Limb (tissue), 2 donors: ENCODE results near the gene ABCC9.
"Not testable (repeated sequence)": the region's sequence is repeated elsewhere in the genome, so short reads cannot be mapped to it uniquely, and the experiment has no call there.

Source experiments
- DNase-seq, 2 donors: peaks; one replicate each; pipeline ENCODE4 v3.0.0-alpha.2; 2016; ENCODE audit errors: extremely low spot score in 2 of 2

The ABCC9 gene

DNA sequence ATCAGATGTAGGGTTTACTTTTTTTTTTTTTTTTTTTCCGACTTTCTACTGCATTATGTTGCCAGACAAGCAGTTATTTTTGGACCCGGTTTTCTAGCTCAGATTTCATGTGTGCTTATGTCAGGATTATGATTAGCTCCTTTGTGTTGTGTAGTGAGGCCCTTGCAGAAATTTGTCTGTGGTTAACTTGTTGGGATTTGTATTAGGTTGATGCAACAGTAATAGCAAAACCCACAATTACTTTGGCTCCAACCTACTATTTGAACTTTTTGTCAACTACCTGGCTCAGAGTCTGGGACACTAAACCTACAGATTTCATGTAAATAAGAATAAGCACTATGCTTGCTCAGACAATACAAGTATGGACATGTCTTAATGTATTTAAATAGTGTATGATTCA lies 122.6 kb downstream of the ABCC9 start:
- DNase-seq: peak in 1 of 2 donors; percentile 55

GRCh38 chr12:21815306-21816062 lies 125.7 kb downstream of the ABCC9 start:
- DNase-seq: no peak

DNA sequence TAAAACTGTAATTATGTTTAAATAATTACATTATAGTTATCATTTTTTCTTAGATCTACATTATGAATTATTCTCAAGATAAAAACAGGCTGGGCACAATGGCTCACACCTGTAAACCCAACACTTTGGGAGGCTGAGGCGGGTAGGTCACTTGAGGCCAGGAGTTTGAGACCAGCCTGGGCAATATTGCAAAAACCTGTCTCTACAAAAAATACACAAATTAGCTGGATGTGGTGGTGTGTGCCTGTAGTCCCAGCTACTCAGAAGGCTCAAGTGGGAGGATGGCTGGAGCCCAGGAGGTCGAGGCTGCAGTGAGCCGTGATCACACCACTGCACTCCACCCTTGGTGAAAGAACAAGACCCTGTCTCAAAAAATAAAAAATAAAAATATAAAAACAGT lies 126.4 kb downstream of the ABCC9 start:
- no peak for DNase-seq

DNA sequence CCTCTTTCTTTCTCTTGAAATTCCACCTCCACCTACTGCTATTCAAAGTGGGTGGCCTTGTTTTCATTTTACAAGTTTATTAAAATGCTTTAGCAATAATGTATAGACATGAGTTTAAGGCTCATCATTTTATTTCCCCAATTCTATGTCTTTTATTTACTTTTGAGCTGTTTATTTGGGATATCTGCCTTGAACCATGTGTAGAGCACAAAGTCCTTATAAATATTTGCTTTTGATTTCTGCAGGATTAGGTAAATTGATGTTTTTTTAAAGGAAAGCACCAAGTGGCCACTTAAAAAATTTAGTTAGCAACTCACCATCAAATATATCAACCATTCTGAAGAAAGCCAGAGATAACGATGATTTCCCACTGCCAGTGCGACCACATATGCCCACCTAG lies 126.9 kb downstream of the ABCC9 start:
- no peak for DNase-seq

DNA sequence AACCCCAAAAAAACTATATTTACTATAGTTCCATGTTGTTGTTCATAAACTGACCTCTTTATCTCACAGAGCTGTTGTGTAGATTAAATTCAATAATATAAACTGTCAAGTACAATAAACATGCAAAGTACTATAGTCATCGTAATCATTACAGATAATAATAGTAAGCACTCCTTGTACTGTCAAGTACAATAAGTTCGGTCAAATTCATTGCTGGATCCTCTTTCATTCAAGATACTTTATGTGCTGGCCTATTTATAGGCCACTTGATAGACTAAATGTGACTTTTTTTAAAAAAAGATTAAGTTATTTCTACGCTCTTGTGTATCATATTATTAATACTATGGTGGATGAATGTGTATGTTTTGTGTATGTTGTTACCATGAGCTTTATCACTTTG lies 127.5 kb downstream of the ABCC9 start:
- DNase-seq: no peak

DNA sequence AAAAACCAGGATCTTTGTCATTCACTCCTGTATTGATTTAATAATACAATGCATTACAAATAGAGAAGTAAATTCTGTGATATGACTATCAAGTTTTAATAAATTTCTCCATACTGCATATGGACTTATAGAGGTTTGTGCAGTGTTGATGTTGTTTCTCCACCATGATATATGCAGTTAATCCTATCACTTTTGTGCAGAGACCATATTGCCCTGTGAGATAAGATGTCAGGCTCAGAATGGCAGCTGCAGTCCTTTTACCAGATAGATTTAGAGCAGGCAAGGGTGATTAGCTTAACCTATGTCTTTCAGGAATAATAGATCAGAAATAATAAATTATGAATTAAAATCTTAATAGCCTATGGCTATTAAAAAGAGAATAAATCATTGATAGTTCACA lies 128.1 kb downstream of the ABCC9 start:
- no peak for DNase-seq

GRCh38 chr12:21812340-21812739 lies 128.9 kb downstream of the ABCC9 start:
- not testable (repeated sequence) for DNase-seq

GRCh38 chr12:21809100-21809499 lies 132.1 kb downstream of the ABCC9 start:
- no peak for DNase-seq

- DNase-seq: no peak
Measured at GRCh38 chr12:21806255-21806654, 135.0 kb downstream of the ABCC9 start.

GRCh38 chr12:21801522-21802288 lies 139.5 kb downstream of the ABCC9 start:
- no peak for DNase-seq

DNA sequence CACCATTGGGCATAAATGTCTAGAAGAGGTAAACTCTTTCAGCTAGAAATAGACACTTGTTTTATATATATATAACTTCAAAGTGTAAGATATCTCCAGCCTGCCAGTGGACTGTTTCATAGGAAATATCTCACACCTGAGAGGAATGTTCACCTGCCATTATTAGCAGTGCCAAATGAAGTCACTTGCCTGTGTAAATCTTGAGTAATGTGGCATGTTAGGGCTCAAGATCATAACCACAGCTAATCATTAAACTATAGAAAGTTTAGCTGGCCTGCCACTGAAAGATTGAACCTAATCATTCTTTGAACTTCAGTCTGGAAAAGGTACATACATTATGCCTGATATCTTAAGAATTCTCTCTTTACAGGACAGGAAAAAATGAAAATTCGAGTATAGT lies 141.2 kb downstream of the ABCC9 start:
- no peak for DNase-seq

DNA sequence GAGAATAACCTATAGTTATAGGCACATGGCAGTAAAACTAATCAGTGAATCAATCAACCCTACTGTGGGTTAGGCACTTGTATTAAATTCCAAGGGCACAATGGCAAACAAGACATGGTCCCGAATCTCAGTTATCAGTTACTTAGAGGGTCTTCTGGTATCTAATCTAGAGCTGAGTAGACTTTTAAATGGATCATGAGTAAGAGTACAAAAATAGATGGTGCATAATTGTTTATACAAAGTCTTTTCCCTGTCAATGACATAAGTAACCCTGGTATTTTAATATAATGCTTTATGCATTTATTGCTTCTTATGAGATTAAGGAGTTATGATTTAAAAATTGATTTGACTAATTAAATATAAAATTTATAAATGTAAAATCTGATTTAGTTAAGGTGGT lies 143.7 kb downstream of the ABCC9 start:
- no peak for DNase-seq

DNA sequence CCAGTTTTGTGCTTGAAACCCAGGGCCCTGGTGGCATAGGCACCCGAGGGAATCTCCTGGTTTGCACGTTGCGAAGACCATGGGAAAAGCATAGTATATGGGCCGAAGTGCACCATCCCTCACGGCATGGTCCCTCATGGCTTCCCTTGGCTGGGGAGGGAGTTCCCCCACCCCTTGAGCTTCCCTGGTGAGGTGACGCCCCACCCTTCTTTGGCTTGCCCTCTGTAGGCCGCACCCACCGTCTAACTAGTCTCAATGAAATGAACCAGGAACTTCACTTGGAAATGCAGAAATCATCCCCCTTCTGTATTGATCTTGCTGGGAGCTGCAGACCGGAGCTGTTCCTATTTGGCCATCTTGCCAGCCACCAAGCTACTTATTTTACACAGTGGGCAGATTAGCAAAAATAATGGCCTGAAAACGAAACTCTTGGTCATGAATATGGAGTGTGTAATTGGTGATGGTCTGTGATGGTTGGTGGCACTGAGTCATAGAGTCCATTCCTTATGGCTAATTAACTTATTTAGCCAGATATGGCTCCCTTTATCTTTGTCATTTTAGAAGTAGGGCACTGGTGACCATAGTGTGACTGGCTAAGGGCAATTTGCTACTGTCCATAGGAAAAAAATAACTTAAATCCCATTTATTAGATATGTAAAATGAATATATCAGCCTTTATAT lies 145.4 kb downstream of the ABCC9 start:
- DNase-seq: no peak

GRCh38 chr12:21794807-21795595 lies 146.2 kb downstream of the ABCC9 start:
- not testable (repeated sequence) for DNase-seq

DNA sequence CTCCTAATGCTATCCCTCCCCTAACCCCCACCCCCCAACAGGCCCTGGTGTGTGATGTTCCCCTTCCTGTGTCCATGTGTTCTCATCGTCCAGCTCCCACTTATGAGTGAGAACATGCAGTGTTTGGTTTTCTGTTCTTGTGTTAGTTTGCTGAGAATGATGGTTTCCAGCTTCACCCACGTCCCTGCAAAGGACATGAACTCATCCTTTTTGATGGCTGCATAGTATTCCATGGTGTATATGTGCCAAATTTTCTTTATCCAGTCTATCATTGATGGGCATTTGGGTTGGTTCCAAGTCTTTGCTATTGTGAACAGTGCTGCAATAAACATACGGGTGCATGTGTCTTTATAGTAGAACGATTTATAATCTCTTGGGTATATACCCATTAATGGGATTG lies 151.5 kb downstream of the ABCC9 start:
- not testable (repeated sequence) for DNase-seq

DNA sequence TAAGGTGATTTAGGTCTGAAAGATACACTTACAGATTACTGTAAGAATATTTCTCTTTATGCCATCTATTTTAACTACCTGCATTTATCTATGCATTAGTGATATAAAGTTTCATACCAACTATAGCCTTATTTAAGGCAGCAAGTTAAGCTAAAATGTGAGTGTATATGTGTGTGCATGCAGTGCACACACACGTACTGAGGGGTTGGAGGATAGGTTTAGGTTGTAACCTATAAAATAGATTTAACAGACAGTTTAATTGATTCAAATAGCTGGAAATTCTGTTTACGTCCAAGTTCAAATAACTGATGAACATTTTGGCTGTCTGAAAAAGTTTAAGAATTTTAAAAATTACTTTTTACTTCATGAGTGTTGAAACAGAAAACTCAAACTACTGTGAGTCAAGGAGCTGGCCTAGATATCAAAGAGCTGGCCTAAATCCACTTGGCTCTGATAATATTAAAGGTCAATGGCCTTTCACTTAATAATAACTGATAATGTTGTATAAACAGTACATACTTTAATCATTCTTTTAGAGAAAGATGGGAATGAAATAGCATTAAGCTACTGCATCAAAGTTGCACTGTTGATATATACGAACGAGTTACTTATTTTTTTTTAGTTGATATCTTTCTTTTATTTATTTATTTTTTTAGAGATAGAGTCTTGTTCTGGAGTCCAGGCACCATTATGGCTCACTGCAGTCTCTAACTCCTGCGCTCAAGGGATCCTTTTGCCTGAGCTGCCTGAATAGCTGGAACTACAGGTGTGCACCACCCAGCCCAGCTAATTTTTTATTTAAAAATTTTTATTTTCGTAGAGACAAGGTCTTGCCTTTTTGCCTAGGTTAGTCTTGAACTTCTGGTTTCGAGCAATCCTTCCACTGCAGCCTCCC lies 152.9 kb downstream of the ABCC9 start:
- no peak for DNase-seq

DNA sequence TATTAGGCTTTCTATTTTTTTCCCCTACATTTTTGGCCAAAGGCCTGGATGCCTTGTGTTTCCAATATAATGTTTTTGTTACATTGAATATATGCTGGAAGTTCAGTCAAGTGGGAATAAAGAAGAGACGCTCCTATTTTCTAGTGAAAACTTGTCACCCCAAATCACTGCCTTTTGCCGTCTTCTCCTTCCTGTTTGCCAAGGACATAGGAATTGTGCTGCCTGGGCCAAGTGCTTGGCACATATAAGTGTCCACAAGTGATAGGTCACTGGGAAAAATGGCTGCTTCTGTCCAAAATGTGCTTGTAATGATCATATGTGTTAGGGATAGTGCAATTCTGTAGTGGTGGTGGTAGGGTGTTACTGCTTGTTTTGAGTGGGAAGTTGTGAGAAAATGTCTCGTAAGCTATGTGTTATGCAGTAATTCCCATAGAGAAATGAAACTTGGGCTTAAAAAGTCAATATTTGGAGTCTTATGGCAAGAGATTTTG lies 155.1 kb downstream of the ABCC9 start:
- DNase-seq: peak in 1 of 2 donors; percentile 50

- not testable (repeated sequence) for DNase-seq
Measured at GRCh38 chr12:21782723-21783122, 158.5 kb downstream of the ABCC9 start.

DNA sequence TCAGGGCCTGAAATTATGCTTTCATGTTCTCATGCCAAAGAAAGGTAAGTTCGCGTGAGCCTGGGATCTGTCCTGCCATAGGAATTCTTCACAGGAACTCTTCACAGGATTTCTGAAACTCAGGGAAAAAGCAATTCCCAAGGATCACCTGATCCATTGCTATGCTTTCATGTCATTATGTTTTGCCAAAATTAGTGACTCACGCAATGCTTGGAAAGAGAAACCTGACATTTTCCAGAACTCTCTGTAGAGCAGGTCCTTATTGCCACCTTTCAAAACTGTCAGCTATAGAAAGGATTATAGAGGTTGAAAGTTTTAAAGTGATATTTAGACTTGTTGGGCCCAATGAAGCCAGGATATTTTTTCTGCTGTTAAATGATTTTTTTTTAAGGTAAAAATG lies 160.4 kb downstream of the ABCC9 start:
- DNase-seq: no peak

GRCh38 chr12:21776175-21776574 lies 165.1 kb downstream of the ABCC9 start:
- no peak for DNase-seq
